Measurements from ENCODE around the gene SUV39H1. TPM values are rescaled to one million over a fixed set of nuclear protein-coding genes. Genes with fewer than 3 reads are reported as not detected.

SUV39H1 gene
- 3.0 and 4.4 TPM in 2 replicates for total RNA-seq

DNA sequence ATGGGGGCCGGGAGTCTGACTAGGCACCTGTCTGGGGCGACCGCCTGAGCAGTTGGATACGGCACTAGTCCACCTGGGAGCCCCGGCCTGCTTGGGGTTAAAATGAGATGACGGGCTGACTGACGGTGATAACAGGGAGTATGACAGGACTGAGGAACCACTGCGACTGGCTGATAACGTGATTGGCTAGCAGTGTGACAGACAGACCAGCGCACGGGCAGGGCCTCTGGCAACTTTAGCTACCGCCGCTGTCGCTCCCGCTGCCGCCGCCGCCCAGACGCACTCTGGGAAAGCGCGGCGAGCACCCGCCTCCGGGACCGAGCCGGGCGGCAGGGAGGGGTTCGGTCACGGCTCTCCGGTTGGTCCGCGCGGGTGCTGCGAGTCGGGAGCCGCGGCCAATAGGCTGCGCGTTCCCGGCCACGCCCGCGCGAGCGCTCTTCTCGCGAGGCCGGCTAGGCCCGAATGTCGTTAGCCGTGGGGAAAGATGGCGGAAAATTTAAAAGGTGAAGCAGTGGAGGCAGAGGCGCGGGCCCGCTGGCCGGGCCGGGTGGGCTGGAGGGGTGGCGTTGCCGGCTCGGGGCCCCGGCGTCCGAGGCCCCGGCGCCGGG, at the start of gene SUV39H1:
Gene SUV39H1, plus strand, starts transcription at position 434 of the 608 bp plus-strand sequence. Its CDS starts 51 bp downstream, at position 485.

GRCh38 chrX:48683411-48683982, 13.0 kb upstream of the SUV39H1 start, which contains the start of gene WAS:
TSS of gene WAS (plus strand) at chrX:48683799. CDS start at chrX:48683854, 55 bp downstream.

Other genes starting within 250 kb of the SUV39H1 start
- 14.2 and 21.1 TPM in 2 replicates for gene SLC38A5, start 226.5 kb upstream of the SUV39H1 start, total RNA-seq
- 34.9 and 49.0 TPM in 2 replicates for gene FTSJ1, start 220.5 kb upstream of the SUV39H1 start, total RNA-seq
- 8.2 and 11.0 TPM in 2 replicates for gene PORCN, start 187.7 kb upstream of the SUV39H1 start, total RNA-seq
- gene EBP, start 174.9 kb upstream of the SUV39H1 start, total RNA-seq: 62.8 and 84.9 TPM in 2 replicates
- 5.4 and 6.0 TPM in 2 replicates for gene TBC1D25, start 157.0 kb upstream of the SUV39H1 start, total RNA-seq
- gene RBM3, start 122.2 kb upstream of the SUV39H1 start, total RNA-seq: 301 and 362 TPM in 2 replicates
- 146 and 154 TPM in 2 replicates for gene WDR13, start 99.2 kb upstream of the SUV39H1 start, total RNA-seq
- 0.12 TPM in 1 of 2 replicates, not detected in the other for gene WAS, start 12.9 kb upstream of the SUV39H1 start, total RNA-seq
- gene GLOD5, start 65.0 kb downstream of the SUV39H1 start, total RNA-seq: not detected in 2 replicates
- gene GATA1, start 89.9 kb downstream of the SUV39H1 start, total RNA-seq: not detected in 2 replicates
- 21.7 and 28.1 TPM in 2 replicates for gene HDAC6, start 105.3 kb downstream of the SUV39H1 start, total RNA-seq
- not detected in 2 replicates for gene ERAS, start 129.8 kb downstream of the SUV39H1 start, total RNA-seq
- not detected in 2 replicates for gene PCSK1N, start 138.9 kb downstream of the SUV39H1 start, total RNA-seq
- gene TIMM17B, start 201.0 kb downstream of the SUV39H1 start, total RNA-seq: 22.9 and 30.3 TPM in 2 replicates
- gene PQBP1, start 201.2 kb downstream of the SUV39H1 start, total RNA-seq: 63.0 and 96.7 TPM in 2 replicates
- gene SLC35A2, start 214.9 kb downstream of the SUV39H1 start, total RNA-seq: 11.9 and 12.9 TPM in 2 replicates
- 2.7 and 3.3 TPM in 2 replicates for gene PIM2, start 222.3 kb downstream of the SUV39H1 start, total RNA-seq